GM12891 (cell line): ENCODE measurements around the gene CERK.

Source experiments
- PAX5 ChIP-seq: IDR thresholded peaks from 2 replicates; pipeline ENCODE4 v1.6.1; 2011; ENCODE audit warnings: low read length, moderate library complexity, mild to moderate bottlenecking; ENCODE audit not compliant: insufficient read depth, severe bottlenecking
- POLR2A ChIP-seq: IDR thresholded peaks from 2 replicates; pipeline ENCODE4 v1.6.1; 2011; ENCODE audit warnings: low read depth, low read length, control low read depth
- POLR2AphosphoS5 ChIP-seq: IDR thresholded peaks from 2 replicates; pipeline ENCODE4 v1.6.1; 2011; ENCODE audit warnings: low read depth, low read length, control low read depth
- POU2F2 ChIP-seq: IDR thresholded peaks from 2 replicates; pipeline ENCODE4 v1.6.1; 2011; ENCODE audit warnings: low read depth, mild to moderate bottlenecking, control low read depth, low read length, moderate library complexity
- SPI1 ChIP-seq: IDR thresholded peaks from 2 replicates; pipeline ENCODE4 v1.6.1; 2011; ENCODE audit warnings: low read depth, low read length, control low read depth
- TAF1 ChIP-seq: IDR thresholded peaks from 2 replicates; pipeline ENCODE4 v1.6.1; 2011; ENCODE audit warnings: low read depth, low read length, control low read depth

DNA sequence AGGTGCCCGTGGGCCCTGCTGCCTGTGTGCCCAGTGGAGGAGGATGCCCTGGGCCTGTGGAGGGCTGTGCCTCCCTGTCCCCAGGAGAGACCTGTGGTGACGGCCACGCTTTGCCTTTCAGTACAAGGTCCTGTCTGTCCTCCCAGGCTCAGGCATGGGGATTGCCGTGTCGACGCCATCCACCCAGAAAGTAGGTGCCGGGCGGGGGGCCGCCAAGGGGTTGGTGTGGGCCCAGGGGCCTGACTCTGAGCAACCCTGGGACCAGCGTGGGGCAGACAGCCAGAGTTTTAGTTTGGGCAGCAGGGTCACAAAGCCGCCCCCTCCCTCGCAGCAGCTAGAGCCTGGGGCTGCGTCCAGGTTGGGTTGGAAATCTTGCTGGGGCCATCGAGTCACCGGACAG is 61.6 kb downstream of the CERK start:
- TF ChIP-seq TAF1 (no peak), POLR2AphosphoS5 (no peak), POLR2A (no peak), POU2F2 (no peak), PAX5 (no peak), SPI1 (no peak)
